ENCODE data around the gene PIP4K2C. TPM values are rescaled to one million over a fixed set of nuclear protein-coding genes. Genes with fewer than 3 reads are reported as not detected.

PIP4K2C gene
- total and polyA plus RNA-seq, 10 of the 15 experiments (the other 5 are each of a cell fraction or from before 2014, with no cell fraction given) = 4.8 to 25.1 (median 14.9) TPM

DNA sequence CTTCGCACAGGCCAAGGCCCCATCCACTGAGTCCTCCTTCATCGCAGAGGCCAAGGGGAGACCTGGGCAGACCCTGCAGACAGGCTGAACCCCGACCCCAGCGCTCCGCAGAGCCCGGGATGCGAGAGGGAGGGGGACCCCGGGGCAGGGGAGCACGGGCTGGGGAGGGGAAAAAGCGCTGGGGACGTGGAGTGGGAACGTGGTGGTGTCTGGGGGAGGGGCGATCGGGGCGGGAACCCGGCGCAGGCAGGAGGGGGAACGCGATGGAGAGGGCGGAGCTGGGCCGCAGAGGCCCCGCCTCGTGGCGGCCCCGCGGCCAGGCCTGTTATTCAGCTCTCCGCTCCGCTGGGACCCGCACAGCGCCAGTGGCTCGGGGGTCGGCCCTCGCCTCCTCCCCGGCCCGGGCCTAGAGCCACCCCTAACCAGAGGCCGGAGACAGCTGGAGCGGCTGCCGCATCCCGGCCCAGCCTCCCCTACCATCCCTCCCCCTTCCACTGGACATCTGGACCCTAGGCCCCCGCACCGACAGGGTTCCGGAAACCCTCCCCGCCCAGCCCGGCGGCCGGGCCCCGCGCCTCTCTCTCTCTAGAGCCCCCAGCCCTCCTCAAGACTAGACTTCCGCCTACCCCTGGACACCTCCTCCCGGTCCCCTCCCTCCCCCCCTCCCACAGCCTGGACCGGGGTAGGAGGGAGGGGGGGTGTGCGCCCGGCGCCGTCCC is 20.3 kb downstream of the PIP4K2C start, which contains the start of gene ARHGEF25 (continued):
- TF ChIP-seq, protein P1, sequence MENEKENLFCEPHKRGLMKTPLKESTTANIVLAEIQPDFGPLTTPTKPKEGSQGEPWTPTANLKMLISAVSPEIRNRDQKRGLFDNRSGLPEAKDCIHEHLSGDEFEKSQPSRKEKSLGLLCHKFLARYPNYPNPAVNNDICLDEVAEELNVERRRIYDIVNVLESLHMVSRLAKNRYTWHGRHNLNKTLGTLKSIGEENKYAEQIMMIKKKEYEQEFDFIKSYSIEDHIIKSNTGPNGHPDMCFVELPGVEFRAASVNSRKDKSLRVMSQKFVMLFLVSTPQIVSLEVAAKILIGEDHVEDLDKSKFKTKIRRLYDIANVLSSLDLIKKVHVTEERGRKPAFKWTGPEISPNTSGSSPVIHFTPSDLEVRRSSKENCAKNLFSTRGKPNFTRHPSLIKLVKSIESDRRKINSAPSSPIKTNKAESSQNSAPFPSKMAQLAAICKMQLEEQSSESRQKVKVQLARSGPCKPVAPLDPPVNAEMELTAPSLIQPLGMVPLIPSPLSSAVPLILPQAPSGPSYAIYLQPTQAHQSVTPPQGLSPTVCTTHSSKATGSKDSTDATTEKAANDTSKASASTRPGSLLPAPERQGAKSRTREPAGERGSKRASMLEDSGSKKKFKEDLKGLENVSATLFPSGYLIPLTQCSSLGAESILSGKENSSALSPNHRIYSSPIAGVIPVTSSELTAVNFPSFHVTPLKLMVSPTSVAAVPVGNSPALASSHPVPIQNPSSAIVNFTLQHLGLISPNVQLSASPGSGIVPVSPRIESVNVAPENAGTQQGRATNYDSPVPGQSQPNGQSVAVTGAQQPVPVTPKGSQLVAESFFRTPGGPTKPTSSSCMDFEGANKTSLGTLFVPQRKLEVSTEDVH (IDR thresholded peaks at IDR 0.05; ENCODE audit: low read depth, partially characterized antibody) = no peak
- 0 out of 2 replicates have a peak, but pooled peaks have one; percentile 25 for TF ChIP-seq CHD2 (IDR thresholded peaks at IDR 0.05; ENCODE audit: borderline replicate concordance, low read depth, low read length)
- no peak for TF ChIP-seq JUND (IDR thresholded peaks at IDR 0.05; ENCODE audit: low read depth, low read length)
- TF ChIP-seq TCF3 (IDR thresholded peaks at IDR 0.05; ENCODE audit: borderline replicate concordance, insufficient read depth, low read depth, low read length) = 0 out of 2 replicates have a peak, but pooled peaks have one; percentile 38
- no peak for TF ChIP-seq PML (IDR thresholded peaks at IDR 0.05; ENCODE audit: low read length)
- TF ChIP-seq, protein P2, sequence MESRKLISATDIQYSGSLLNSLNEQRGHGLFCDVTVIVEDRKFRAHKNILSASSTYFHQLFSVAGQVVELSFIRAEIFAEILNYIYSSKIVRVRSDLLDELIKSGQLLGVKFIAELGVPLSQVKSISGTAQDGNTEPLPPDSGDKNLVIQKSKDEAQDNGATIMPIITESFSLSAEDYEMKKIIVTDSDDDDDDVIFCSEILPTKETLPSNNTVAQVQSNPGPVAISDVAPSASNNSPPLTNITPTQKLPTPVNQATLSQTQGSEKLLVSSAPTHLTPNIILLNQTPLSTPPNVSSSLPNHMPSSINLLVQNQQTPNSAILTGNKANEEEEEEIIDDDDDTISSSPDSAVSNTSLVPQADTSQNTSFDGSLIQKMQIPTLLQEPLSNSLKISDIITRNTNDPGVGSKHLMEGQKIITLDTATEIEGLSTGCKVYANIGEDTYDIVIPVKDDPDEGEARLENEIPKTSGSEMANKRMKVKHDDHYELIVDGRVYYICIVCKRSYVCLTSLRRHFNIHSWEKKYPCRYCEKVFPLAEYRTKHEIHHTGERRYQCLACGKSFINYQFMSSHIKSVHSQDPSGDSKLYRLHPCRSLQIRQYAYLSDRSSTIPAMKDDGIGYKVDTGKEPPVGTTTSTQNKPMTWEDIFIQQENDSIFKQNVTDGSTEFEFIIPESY (IDR thresholded peaks at IDR 0.05) = no peak
- peak; percentile 45; the same call in 1 of the 2 replicates for TF ChIP-seq POLR2AphosphoS5 (IDR thresholded peaks at IDR 0.05; ENCODE audit: low read length)
- TF ChIP-seq PBX3 (IDR thresholded peaks at IDR 0.05; ENCODE audit: insufficient replicate concordance, low read depth, low read length) = no peak
- TF ChIP-seq E2F4 (IDR thresholded peaks at IDR 0.05; ENCODE audit: low read depth, low read length) = no peak
- TF ChIP-seq, protein P3, sequence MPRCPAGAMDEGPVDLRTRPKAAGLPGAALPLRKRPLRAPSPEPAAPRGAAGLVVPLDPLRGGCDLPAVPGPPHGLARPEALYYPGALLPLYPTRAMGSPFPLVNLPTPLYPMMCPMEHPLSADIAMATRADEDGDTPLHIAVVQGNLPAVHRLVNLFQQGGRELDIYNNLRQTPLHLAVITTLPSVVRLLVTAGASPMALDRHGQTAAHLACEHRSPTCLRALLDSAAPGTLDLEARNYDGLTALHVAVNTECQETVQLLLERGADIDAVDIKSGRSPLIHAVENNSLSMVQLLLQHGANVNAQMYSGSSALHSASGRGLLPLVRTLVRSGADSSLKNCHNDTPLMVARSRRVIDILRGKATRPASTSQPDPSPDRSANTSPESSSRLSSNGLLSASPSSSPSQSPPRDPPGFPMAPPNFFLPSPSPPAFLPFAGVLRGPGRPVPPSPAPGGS (IDR thresholded peaks at IDR 0.05; ENCODE audit: borderline replicate concordance, insufficient read depth, low read depth, low read length, poor library complexity, severe bottlenecking) = no peak
- 0 out of 2 replicates have a peak, but pooled peaks have one; percentile 25 for TF ChIP-seq DPF2 (IDR thresholded peaks at IDR 0.05)
